Measurements from ENCODE around the gene NEBL.

Gene NEBL

DNA sequence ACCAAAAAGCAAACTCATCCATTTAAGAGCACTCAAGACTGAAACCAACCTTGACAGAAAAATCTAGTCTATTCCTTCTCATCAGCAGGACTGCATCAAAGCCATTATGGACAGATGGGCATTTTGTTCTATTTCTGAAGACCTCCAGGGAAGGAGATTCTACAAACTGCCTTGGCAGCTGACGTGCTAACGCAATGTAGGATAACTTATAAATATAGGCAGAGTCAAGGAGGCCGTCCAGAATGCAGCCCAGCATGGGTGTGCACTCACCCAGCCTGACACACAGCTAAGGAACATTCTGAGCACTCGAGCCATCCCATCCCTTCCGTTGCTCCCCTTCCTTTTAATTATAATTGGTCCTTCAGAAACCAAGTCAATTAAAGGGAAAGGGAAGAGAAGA is 25.3 kb upstream of the NEBL start:
- Histone ChIP-seq H3K36me3 (ENCODE audit: control insufficient read depth, insufficient read depth, low read length) (no peaks in the 10 kb centered on the region), H3K4me3 (replicated peaks; ENCODE audit: low read depth, low read length) (no peak overlapping the region), H3K27me3 (replicated peaks; ENCODE audit: control insufficient read depth, insufficient read depth, low read length) (no peaks in the 10 kb centered on the region)
- DNase-seq (ENCODE audit: extremely low read depth, insufficient read length): no peak
- no peak for TF ChIP-seq CTCF (IDR thresholded peaks at IDR 0.05; ENCODE audit: insufficient read depth, low read length, poor library complexity, severe bottlenecking)

DNA sequence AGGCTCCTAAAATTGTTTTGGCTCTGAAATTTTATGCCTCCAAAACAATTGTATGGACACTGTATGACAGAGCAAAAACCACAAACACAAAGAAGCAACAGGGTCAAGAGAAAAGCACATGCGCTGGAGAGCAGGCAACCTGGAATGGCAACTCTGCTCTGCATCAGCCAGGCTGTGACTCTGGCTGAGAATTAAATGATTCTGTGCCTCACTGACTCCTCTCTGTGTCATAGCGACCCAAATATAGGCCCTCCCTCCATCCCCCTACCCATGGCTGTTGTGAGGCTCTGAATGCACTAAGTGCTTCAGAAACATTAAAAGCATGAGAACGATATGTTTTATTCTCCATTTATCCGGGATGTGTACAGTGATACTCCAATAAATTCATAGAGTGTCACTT is 24.9 kb upstream of the NEBL start:
- H3K27me3 ChIP-seq (replicated peaks; ENCODE audit: control insufficient read depth, insufficient read depth, low read length): no peaks in the 10 kb centered on the region
- no peaks in the 10 kb centered on the region for H3K36me3 ChIP-seq (ENCODE audit: control insufficient read depth, insufficient read depth, low read length)
- no peak for TF ChIP-seq CTCF (IDR thresholded peaks at IDR 0.05; ENCODE audit: insufficient read depth, low read length, poor library complexity, severe bottlenecking)
- no peak overlapping the region for H3K4me3 ChIP-seq (replicated peaks; ENCODE audit: low read depth, low read length)
- no peak for DNase-seq (ENCODE audit: extremely low read depth, insufficient read length)

- no peak overlapping the region for H3K4me3 ChIP-seq (replicated peaks; ENCODE audit: low read depth, low read length)
- H3K36me3 ChIP-seq (ENCODE audit: control insufficient read depth, insufficient read depth, low read length): no peaks in the 10 kb centered on the region
- DNase-seq (ENCODE audit: extremely low read depth, insufficient read length): no peak
- no peak for TF ChIP-seq CTCF (IDR thresholded peaks at IDR 0.05; ENCODE audit: insufficient read depth, low read length, poor library complexity, severe bottlenecking)
- no peaks in the 10 kb centered on the region for H3K27me3 ChIP-seq (replicated peaks; ENCODE audit: control insufficient read depth, insufficient read depth, low read length)
Measured at GRCh38 chr10:20920061-20920460, 22.9 kb upstream of the NEBL start.

DNA sequence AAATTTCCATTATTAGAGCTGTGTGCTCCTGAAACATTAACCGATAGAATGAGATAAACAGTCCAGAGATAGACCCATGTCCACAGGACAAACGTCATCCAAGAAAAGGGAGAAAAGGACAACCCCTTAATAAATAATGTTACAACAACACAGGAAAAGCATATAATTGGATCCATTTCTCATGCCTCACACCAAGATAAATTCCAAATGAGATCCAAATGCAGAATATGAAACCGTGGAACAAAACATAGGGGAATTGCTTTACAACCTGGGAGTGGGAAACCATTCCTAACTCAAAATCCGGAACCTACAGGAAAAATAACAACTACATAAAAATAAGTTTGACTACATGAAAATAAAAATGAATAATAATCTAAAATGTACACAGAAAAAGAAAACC is 22.4 kb upstream of the NEBL start:
- Histone ChIP-seq H3K27me3 (replicated peaks; ENCODE audit: control insufficient read depth, insufficient read depth, low read length) (no peaks in the 10 kb centered on the region), H3K36me3 (ENCODE audit: control insufficient read depth, insufficient read depth, low read length) (no peaks in the 10 kb centered on the region), H3K4me3 (replicated peaks; ENCODE audit: low read depth, low read length) (no peak overlapping the region)
- DNase-seq (ENCODE audit: extremely low read depth, insufficient read length): no peak
- TF ChIP-seq CTCF (IDR thresholded peaks at IDR 0.05; ENCODE audit: insufficient read depth, low read length, poor library complexity, severe bottlenecking): no peak

- no peak overlapping the region for H3K4me3 ChIP-seq (replicated peaks; ENCODE audit: low read depth, low read length)
- TF ChIP-seq CTCF (IDR thresholded peaks at IDR 0.05; ENCODE audit: insufficient read depth, low read length, poor library complexity, severe bottlenecking): no peak
- no peaks in the 10 kb centered on the region for H3K36me3 ChIP-seq (ENCODE audit: control insufficient read depth, insufficient read depth, low read length)
- DNase-seq (ENCODE audit: extremely low read depth, insufficient read length): no peak
- H3K27me3 ChIP-seq (replicated peaks; ENCODE audit: control insufficient read depth, insufficient read depth, low read length): no peaks in the 10 kb centered on the region
Measured at GRCh38 chr10:20916976-20917375, 19.9 kb upstream of the NEBL start.

DNA sequence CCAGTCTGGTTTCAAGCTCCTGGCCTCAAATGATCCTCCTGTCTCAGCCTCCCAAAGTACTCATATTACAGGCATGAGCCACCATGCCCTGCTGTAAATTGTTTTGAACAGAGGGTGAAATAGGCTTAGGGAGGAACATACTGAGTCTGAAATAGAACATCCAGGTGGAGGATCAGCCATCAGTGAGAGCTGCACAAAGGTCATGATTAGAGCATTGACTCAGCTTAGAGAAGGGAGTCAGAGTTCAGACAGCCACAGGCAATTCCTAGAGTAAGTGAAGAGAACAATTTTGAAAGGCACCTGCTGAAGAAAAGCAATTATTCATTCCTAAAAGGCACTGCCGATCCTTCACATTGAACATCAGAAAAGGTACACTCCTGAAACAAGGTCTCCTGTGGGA is 15.9 kb upstream of the NEBL start:
- no peak for DNase-seq (ENCODE audit: extremely low read depth, insufficient read length)
- Histone ChIP-seq H3K27me3 (replicated peaks; ENCODE audit: control insufficient read depth, insufficient read depth, low read length) (no peaks in the 10 kb centered on the region), H3K36me3 (ENCODE audit: control insufficient read depth, insufficient read depth, low read length) (no peaks in the 10 kb centered on the region), H3K4me3 (replicated peaks; ENCODE audit: low read depth, low read length) (no peak overlapping the region)
- no peak for TF ChIP-seq CTCF (IDR thresholded peaks at IDR 0.05; ENCODE audit: insufficient read depth, low read length, poor library complexity, severe bottlenecking)

All from GM06990 (cell line).